GM12865 (cell line): ENCODE data around the gene NSD2.

Experiments
- DNase-seq: peaks from one replicate; pipeline ENCODE4 v3.0.0; 2010; ENCODE audit warnings: low read depth
- H3K4me3 ChIP-seq: 2 replicates; pipeline ENCODE4 v1.5.1; 2011; ENCODE audit warnings: mild to moderate bottlenecking, low read depth, low read length, control low read depth
- TF ChIP-seq, protein P1 (sequence below): IDR thresholded peaks from 2 replicates; pipeline ENCODE4 v1.5.1; 2011; ENCODE audit warnings: low read length, control low read depth, low read depth, inconsistent platforms; ENCODE audit not compliant: insufficient read depth; ENCODE audit errors: missing control alignments

Gene NSD2

DNA sequence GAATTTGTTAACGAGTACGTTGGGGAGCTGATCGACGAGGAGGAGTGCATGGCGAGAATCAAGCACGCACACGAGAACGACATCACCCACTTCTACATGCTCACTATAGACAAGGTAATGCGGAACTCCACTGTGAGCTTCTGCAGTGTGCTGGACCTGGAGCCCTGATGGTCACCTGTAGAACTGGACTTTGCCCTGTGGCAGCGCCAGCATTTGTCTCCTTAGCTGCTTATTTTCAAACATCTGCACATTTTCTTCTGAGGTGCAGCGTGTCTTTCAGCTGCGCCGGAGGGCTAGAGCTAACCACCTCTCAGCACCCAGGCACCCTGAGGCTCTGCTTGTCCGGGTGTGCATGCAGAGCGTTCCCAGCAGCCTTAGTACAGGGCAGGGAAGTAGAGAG is 89.8 kb downstream of the NSD2 start:
- no peak overlapping the region for H3K4me3 ChIP-seq
- TF ChIP-seq, protein P1, sequence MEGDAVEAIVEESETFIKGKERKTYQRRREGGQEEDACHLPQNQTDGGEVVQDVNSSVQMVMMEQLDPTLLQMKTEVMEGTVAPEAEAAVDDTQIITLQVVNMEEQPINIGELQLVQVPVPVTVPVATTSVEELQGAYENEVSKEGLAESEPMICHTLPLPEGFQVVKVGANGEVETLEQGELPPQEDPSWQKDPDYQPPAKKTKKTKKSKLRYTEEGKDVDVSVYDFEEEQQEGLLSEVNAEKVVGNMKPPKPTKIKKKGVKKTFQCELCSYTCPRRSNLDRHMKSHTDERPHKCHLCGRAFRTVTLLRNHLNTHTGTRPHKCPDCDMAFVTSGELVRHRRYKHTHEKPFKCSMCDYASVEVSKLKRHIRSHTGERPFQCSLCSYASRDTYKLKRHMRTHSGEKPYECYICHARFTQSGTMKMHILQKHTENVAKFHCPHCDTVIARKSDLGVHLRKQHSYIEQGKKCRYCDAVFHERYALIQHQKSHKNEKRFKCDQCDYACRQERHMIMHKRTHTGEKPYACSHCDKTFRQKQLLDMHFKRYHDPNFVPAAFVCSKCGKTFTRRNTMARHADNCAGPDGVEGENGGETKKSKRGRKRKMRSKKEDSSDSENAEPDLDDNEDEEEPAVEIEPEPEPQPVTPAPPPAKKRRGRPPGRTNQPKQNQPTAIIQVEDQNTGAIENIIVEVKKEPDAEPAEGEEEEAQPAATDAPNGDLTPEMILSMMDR, result no peak
- no peak for DNase-seq

DNA sequence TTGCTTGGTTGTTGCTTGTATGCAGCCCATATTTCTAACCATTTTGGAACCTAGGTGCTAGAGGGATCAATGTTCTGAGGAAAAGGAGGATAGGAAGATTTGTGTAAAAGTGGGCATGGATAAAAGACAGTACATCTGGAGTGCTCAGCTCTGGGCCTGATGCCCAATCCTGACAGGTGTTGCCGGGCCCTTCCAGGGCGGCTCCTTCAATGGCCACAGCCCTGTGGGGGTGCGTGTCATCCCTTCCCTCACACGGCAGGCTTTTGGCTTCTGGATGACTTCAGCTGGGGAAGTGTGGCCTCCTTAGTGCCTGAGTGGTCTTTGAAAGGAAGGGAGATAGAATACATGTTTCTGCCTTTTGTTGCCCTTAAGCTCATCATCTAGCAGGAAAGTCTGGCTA is 90.4 kb downstream of the NSD2 start:
- H3K4me3 ChIP-seq, result no peak overlapping the region
- no peak for DNase-seq
- TF ChIP-seq, protein P1, result no peak

DNA sequence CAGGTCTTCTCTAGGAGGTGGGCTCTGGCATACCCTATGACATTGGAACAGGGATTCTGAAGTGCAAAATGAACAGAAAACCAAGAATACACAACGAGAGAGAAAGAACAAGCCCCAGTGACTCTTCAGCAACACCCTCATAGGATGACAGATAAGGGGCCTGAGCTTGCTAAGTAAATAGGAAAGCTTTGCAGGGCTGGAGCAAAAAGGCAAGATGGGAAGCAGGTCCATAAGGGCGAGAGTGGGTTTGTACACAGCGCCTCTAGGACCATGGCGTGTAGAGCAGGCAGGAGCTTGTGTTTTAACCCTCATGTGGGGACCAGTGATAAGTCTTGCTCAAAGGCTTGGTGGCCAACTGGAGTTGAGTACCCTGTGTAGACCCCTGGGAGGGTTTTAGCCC is 91.8 kb downstream of the NSD2 start:
- TF ChIP-seq, protein P1, result no peak
- H3K4me3 ChIP-seq, result no peak overlapping the region
- DNase-seq, result no peak

DNA sequence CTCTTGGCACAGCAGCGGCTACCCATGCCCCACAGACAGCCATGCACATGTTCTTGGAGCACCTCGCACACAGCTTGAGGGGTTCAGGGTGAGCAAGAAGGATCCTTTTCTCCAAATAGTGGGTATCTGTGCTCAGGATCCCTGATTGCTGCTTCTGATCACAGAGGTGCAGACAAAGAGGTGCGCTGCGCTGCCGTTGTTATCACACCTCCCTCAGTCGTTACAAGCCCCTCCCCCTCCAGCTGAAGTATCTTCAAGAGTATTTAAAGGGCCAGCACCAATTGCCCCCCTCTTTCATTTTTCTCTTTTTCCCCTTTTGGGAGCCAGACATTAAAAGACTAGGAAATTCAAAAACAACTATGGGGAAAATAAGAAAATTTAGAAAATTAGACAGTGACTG is 93.2 kb downstream of the NSD2 start:
- TF ChIP-seq, protein P1, result no peak
- no peak overlapping the region for H3K4me3 ChIP-seq
- no peak for DNase-seq

DNA sequence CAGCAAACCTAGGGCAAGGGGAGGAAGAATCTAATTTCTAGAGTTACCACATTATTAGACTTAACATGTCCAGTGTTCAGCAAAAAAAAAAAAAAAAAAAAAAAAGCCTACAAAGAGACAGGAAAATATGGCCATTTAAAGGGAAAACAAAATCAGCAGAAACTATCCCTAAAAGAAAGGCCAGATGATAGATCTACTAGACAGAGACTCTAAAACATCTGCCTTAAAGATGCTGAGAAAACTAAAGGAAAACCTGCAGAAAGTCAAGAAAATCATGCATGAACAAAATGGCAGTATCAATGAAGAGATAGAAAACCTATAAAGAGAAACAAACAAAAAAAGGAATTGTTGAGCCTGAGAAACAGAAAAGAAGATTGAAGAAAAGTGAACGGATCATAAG is 93.8 kb downstream of the NSD2 start:
- TF ChIP-seq, protein P1, result no peak
- H3K4me3 ChIP-seq, result no peak overlapping the region
- no peak for DNase-seq

DNA sequence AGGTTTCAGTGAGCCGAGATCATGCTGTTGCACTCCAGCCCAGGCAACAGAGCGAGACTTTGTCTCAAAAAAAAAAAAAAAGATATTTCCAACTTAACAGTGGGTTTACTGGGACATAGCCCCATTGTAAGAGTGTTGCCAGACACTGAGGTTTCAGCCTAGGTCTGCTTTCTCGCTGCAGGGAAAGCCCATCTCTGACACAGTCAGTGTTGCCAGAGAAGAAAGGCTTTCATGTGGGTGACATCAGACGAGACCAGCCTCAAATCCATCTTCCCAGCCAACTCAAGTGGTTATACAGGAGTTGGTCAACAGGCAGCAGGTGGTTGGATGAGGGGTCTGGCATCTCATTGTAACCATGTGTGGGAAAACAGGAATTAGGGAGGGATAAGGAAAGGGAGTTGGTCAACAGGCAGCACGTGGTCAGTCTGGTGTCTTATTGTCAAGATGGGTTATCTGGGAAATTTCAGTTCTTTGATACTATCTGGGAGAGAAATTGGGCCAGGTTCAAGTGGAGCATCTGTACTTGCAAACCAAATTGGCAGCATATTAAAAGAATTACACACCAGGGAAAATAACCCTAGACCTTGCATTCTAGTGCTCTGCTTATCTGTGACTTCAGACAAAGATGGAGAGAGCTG is 96.4 kb downstream of the NSD2 start:
- no peak overlapping the region for H3K4me3 ChIP-seq
- TF ChIP-seq, protein P1, result no peak
- no peak for DNase-seq

DNA sequence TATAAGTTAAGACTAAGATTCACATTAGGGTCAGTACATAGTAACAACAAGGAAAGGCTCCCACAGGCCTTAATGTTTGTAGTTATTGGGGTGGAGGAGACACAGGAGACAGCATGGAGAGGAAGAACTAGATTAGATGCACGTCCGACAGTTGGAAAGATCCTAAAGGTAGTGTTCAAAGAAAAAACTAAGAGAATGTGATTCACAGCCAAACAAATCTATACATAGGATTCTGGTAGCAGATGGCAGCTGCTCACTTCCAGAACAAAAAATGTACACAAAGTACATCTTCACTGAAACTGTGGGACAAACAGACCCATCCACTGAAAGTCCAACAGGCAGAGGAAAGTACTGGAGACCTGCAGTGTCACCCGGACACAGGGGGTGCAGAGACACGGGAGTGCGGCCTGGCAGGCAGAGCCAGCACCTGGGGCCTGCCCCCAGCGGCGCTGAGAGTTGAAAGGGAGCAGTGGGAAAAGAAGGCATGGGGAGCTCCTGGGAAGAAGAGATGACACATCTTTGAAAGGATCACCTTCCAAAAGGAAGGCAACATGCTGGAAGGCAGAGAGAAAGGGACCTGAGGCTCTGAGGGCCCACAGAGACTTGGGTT is 97.6 kb downstream of the NSD2 start:
- H3K4me3 ChIP-seq, result no peak overlapping the region
- no peak for DNase-seq
- TF ChIP-seq, protein P1, result no peak
